Suprapubic skin (tissue), 4 donors: ENCODE data around the gene RPTOR. TPM values are rescaled to one million over a fixed set of nuclear protein-coding genes. Genes with fewer than 3 reads are reported as not detected.
"Not testable (repeated sequence)": the region's sequence is repeated elsewhere in the genome, so short reads cannot be mapped to it uniquely, and the experiment has no call there.

Experiments
- DNase-seq, 2 donors: peaks; one replicate each; pipeline ENCODE4 v3.0.0-alpha.2; 2019; ENCODE audit warnings: low spot score in 2 of 2
- H3K27ac ChIP-seq: fragments of 200-600 bp; sonication (generic); one replicate; pipeline ENCODE4 v1.5.1; 2019
- H3K27me3 ChIP-seq: fragments of 200-600 bp; sonication (generic); one replicate; pipeline ENCODE4 v1.5.1; 2019
- H3K36me3 ChIP-seq: fragments of 200-600 bp; sonication (generic); one replicate; pipeline ENCODE4 v1.5.1; 2019
- H3K4me1 ChIP-seq: fragments of 200-600 bp; sonication (generic); one replicate; pipeline ENCODE4 v1.5.1; 2019
- H3K4me3 ChIP-seq: fragments of 200-600 bp; sonication (generic); one replicate; pipeline ENCODE4 v1.5.1; 2019; ENCODE audit warnings: mild to moderate bottlenecking
- H3K9me3 ChIP-seq: fragments of 200-600 bp; sonication (generic); one replicate; pipeline ENCODE4 v1.5.1; 2019
- EP300 ChIP-seq: sonication (generic); formaldehyde crosslinking; IDR thresholded peaks from one replicate; pipeline ENCODE4 v1.6.1; 2017; ENCODE audit warnings: antibody characterized with exemption
- POLR2A ChIP-seq, 2 donors: fragments of 450-650 bp; IDR thresholded peaks; one replicate each; pipeline ENCODE4 v1.6.1; 2017; ENCODE audit warnings: antibody characterized with exemption in 2 of 2, mild to moderate bottlenecking in 2 of 2, moderate library complexity in 2 of 2
- POLR2AphosphoS5 ChIP-seq, 3 donors: sonication (generic); formaldehyde crosslinking; IDR thresholded peaks; one replicate each; pipeline ENCODE4 v1.6.1; 2017; ENCODE audit warnings: antibody characterized with exemption in 3 of 3
- WGBS: methylation state at CpG from one replicate; pipeline ENCODE4 v1.1.5; 2018; 5-methylcytosine and 5-hydroxymethylcytosine counted together
- total RNA-seq, 4 donors: library from RNA; depleted of rRNA; stranded (reverse); fragments of >200 nt; gene quantifications; one replicate each; pipeline ENCODE4 v1.1.0, GENCODE V29; 2016
- TF ChIP-seq, protein P1 (sequence below), 2 donors: fragments of 200-600 bp in 1 of 2; fragments of 450-650 bp in 1 of 2; sonication (generic) in 1 of 2; IDR thresholded peaks; one replicate each; pipeline ENCODE4 v1.5.1; 2016 to 2019; ENCODE audit warnings: antibody characterized with exemption in 2 of 2, mild to moderate bottlenecking in 1 of 2, moderate library complexity in 1 of 2

Gene RPTOR
- total RNA-seq, 4 donors from 2014 or later = 45.8 to 84.6 (median 53.0) TPM

DNA sequence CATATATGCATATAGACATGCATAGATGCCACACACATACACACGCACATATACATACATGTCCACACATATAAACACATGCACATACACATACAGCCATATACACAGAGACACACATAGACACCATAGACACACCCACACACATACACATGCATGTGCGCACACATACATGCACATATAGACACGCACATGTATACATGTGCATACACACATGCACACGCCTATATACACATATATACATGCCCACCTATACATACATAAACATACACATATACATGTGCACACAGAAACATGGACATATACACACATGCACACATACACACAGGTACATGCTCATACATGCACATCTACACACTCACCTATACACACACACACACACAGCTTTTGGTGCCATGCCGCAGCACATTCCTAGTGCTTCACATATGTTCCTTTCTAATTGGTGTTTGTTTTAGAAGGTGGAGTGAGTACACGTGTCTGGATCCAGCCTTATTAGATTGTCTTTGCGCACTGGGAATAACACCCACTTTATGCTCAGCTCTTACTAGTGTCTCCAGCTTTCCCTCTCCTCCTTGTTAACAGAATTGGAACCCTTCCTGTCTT is 198.0 kb downstream of the RPTOR start:
- DNase-seq = no peak
- TF ChIP-seq POLR2A (IDR thresholded peaks at IDR 0.05) = no peak
- TF ChIP-seq, protein P1, sequence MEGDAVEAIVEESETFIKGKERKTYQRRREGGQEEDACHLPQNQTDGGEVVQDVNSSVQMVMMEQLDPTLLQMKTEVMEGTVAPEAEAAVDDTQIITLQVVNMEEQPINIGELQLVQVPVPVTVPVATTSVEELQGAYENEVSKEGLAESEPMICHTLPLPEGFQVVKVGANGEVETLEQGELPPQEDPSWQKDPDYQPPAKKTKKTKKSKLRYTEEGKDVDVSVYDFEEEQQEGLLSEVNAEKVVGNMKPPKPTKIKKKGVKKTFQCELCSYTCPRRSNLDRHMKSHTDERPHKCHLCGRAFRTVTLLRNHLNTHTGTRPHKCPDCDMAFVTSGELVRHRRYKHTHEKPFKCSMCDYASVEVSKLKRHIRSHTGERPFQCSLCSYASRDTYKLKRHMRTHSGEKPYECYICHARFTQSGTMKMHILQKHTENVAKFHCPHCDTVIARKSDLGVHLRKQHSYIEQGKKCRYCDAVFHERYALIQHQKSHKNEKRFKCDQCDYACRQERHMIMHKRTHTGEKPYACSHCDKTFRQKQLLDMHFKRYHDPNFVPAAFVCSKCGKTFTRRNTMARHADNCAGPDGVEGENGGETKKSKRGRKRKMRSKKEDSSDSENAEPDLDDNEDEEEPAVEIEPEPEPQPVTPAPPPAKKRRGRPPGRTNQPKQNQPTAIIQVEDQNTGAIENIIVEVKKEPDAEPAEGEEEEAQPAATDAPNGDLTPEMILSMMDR (IDR thresholded peaks at IDR 0.05) = no peak
- no peak for TF ChIP-seq EP300
- no peak for TF ChIP-seq POLR2AphosphoS5 (IDR thresholded peaks at IDR 0.05)
- Histone ChIP-seq H3K4me3 (no peak overlapping the region), H3K9me3 (no peaks in the 10 kb centered on the region), H3K27me3 (no peaks in the 10 kb centered on the region), H3K27ac (no peak overlapping the region), H3K36me3 (peaks cover 5% of the 10 kb centered on the region), H3K4me1 (no peaks in the 10 kb centered on the region)
- 73% methylated on average over 7 of the region's 7 CpGs for WGBS

DNA sequence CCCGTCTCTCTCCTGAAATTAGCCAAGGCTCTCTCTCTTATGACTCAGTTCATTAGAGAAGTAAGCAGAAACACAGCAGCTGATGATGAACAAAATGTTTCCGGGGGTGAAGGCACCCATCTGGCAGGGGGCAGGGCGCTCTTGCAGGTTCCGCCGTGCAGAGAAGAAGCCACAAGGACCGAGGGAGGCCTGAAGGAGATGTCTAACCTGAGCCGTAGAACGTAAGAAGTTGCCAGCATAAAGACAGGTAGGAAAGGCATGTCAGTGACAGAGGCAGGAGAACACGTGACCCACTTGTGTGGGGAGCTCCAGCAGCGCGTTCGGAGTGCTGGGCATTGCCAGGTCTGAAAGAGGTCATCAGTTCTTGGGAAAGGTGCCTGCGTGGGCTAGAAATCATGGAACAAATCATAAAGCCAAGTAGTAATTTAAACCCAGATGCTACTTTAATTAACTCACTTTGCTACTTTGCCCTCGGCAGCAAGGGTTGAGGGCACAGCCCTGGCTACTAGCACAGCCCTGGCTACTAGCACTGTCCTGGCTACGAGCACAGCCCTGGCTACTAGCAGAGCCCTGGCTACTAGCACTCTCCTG is 198.6 kb downstream of the RPTOR start:
- H3K4me1 ChIP-seq = no peaks in the 10 kb centered on the region
- TF ChIP-seq POLR2A (IDR thresholded peaks at IDR 0.05) (no peak), EP300 (no peak), POLR2AphosphoS5 (IDR thresholded peaks at IDR 0.05) (no peak)
- TF ChIP-seq, protein P1 (IDR thresholded peaks at IDR 0.05) = no peak
- H3K27ac ChIP-seq = no peak overlapping the region
- no peaks in the 10 kb centered on the region for H3K27me3 ChIP-seq
- no peaks in the 10 kb centered on the region for H3K9me3 ChIP-seq
- DNase-seq = no peak
- H3K36me3 ChIP-seq = peaks cover 5% of the 10 kb centered on the region
- WGBS = 64% methylated on average over 14 of the region's 15 CpGs
- no peak overlapping the region for H3K4me3 ChIP-seq

DNA sequence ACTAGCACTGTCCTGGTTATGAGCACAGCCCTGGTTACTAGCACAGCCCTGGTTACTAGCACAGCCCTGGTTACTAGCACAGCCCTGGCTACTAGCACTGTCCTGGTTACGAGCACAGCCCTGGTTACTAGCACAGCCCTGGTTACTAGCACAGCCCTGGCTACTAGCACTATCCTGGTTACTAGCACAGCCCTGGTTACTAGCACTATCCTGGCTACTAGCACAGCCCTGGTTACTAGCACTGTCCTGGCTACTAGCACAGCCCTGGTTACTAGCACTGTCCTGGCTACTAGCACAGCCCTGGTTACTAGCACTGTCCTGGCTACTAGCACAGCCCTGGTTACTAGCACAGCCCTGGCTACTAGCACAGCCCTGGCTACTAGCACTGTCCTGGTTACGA is 199.3 kb downstream of the RPTOR start:
- not testable (repeated sequence) for H3K27ac ChIP-seq, H3K36me3 ChIP-seq, H3K9me3 ChIP-seq, H3K4me1 ChIP-seq, H3K27me3 ChIP-seq, H3K4me3 ChIP-seq, DNase-seq
- 100% methylated on average over 1 of the region's 2 CpGs for whole genome bisulfite sequencing

DNA sequence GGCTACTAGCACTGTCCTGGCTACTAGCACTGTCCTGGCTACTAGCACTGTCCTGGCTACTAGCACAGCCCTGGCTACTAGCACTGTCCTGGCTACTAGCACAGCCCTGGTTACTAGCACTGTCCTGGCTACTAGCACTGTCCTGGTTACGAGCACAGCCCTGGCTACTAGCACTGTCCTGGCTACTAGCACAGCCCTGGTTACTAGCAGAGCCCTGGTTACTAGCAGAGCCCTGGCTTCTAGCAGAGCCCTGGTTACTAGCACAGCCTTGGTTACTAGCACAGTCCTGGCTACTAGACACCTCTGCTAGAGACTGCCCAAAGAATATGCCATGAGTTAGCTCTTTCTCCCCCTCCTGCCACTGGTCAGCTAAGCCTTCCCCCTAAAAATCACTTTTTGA is 200.1 kb downstream of the RPTOR start:
- not testable (repeated sequence) for DNase-seq, H3K9me3 ChIP-seq, H3K27ac ChIP-seq, H3K27me3 ChIP-seq, H3K4me1 ChIP-seq, H3K4me3 ChIP-seq, H3K36me3 ChIP-seq
- no CpG with 5 or more reads among the region's 1 CpG for WGBS

DNA sequence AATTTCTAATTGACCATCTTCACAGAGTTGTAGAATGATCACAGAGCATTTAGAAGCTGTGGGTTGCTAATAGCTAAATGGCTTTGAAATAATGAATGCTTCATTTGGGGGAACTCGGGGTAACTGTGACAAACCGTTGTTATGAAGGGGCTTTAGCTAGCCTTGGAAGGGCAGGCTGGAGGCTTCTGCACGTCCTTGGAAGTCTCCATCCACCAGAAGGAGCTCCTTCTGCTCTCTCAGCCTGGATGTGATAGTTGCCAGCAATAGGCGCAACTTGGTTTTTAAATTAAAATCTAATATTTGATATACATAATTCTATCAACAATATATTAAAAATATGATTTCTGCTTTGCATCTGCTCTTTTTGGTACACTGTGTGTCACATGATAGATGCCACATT is 200.5 kb downstream of the RPTOR start:
- Histone ChIP-seq H3K36me3 (no peaks in the 10 kb centered on the region), H3K27me3 (no peaks in the 10 kb centered on the region), H3K4me1 (peaks cover 6% of the 10 kb centered on the region), H3K4me3 (no peak overlapping the region), H3K27ac (no peak overlapping the region), H3K9me3 (no peaks in the 10 kb centered on the region)
- WGBS = 95% methylated on average over 4 of the region's 4 CpGs
- no peak for DNase-seq
- TF ChIP-seq, protein P1 (IDR thresholded peaks at IDR 0.05) = no peak
- no peak for TF ChIP-seq POLR2AphosphoS5 (IDR thresholded peaks at IDR 0.05)
- no peak for TF ChIP-seq EP300
- no peak for TF ChIP-seq POLR2A (IDR thresholded peaks at IDR 0.05)

DNA sequence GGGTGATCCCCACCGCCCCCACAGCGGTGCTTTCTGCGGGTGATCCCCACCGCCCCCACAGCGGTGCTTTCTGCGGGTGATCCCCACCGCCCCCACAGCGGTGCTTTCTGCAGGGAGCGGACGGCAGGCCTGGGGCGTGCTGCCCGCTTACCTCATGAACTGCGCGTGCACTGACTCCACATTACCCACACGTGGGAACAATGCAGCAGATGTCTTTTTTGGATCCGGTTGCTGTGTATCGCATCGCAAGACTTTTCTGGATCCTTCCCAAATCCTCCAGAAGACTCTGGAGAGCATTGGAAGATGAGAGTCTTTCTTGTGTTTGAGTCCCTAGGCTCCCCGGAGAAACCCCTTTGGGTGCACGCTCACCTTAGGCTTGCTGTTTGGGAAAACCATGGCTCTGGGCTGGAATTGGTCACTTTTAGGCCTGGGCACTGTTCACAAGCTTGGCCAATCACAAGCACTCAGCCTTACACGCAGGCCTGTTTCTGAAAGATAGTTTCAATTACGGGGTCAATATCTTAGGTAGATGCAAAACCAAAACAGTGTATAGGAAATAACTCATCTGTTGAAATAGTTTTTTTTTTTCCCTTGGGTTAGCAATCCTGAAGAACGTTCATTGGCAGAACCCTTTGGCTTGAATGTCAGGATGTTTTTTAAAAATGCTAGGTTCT is 201.8 kb downstream of the RPTOR start:
- H3K36me3 ChIP-seq = no peaks in the 10 kb centered on the region
- H3K4me3 ChIP-seq = no peak overlapping the region
- peaks cover 12% of the 10 kb centered on the region for H3K4me1 ChIP-seq
- no peak for TF ChIP-seq POLR2AphosphoS5 (IDR thresholded peaks at IDR 0.05)
- TF ChIP-seq, protein P1 (IDR thresholded peaks at IDR 0.05) = no peak
- no peak for TF ChIP-seq EP300
- TF ChIP-seq POLR2A (IDR thresholded peaks at IDR 0.05) = no peak
- H3K27ac ChIP-seq = no peak overlapping the region
- H3K9me3 ChIP-seq = no peaks in the 10 kb centered on the region
- H3K27me3 ChIP-seq = no peaks in the 10 kb centered on the region
- no peak for DNase-seq
- 89% methylated on average over 23 of the region's 23 CpGs for WGBS
